Measurements from ENCODE around the gene OR3A3. TPM values are rescaled to one million over a fixed set of nuclear protein-coding genes. Genes with fewer than 3 reads are reported as not detected.

The OR3A3 gene
- total RNA-seq, 1 donor from 2014 or later, result not detected

GRCh38 chr17:3469529-3469928 lies 58.4 kb downstream of the OR3A3 start:
- no peak overlapping the region for H3K27ac ChIP-seq
- H3K4me1 ChIP-seq, result peaks cover 7% of the 10 kb centered on the region
- no peak for DNase-seq
- H3K4me3 ChIP-seq, result no peak overlapping the region
- no peak for TF ChIP-seq CTCF (IDR thresholded peaks at IDR 0.05)
- no peaks in the 10 kb centered on the region for H3K9me3 ChIP-seq
- H3K27me3 ChIP-seq, result no peaks in the 10 kb centered on the region
- intact Hi-C loops (cut with DNase I), result no loop called here
- no peaks in the 10 kb centered on the region for H3K36me3 ChIP-seq
- no peak for ATAC-seq

GRCh38 chr17:3471599-3471998 lies 60.4 kb downstream of the OR3A3 start, which contains the start of gene SPATA22:
Gene SPATA22, minus strand, starts transcription at chr17:3471819. Its CDS starts 2,494 bp downstream, at chr17:3469325.
- H3K4me1 ChIP-seq, result peaks cover 12% of the 10 kb centered on the region
- intact Hi-C loops (cut with DNase I), result no loop called here
- DNase-seq (no peak), ATAC-seq (no peak)
- TF ChIP-seq CTCF (IDR thresholded peaks at IDR 0.05), result no peak
- H3K36me3 ChIP-seq, result no peaks in the 10 kb centered on the region
- no peak within 1 kb of the TSS for H3K27ac ChIP-seq
- no peak within 1 kb of the TSS for H3K4me3 ChIP-seq
- H3K27me3 ChIP-seq, result no peaks in the 10 kb centered on the region
- no peaks in the 10 kb centered on the region for H3K9me3 ChIP-seq

GRCh38 chr17:3472137-3472536 lies 61.0 kb downstream of the OR3A3 start:
- DNase-seq (no peak), ATAC-seq (no peak)
- no peaks in the 10 kb centered on the region for H3K36me3 ChIP-seq
- peaks cover 12% of the 10 kb centered on the region for H3K4me1 ChIP-seq
- intact Hi-C loops (cut with DNase I), result no loop called here
- no peaks in the 10 kb centered on the region for H3K9me3 ChIP-seq
- H3K4me3 ChIP-seq, result no peak overlapping the region
- H3K27ac ChIP-seq, result no peak overlapping the region
- H3K27me3 ChIP-seq, result no peaks in the 10 kb centered on the region
- TF ChIP-seq CTCF (IDR thresholded peaks at IDR 0.05), result no peak

Other genes starting within 250 kb of the OR3A3 start
- gene OR1A2, start 213.9 kb upstream of the OR3A3 start, total RNA-seq, result not detected
- gene OR1A1, start 203.7 kb upstream of the OR3A3 start, total RNA-seq, result not detected
- not detected for gene OR3A1, start 113.0 kb upstream of the OR3A3 start, total RNA-seq
- not detected for gene OR3A2, start 25.1 kb upstream of the OR3A3 start, total RNA-seq
- gene OR1E1, start 13.0 kb upstream of the OR3A3 start, total RNA-seq, result not detected
- not detected for gene OR1E2, start 22.5 kb downstream of the OR3A3 start, total RNA-seq
- 0.75 TPM for gene SPATA22, start 60.4 kb downstream of the OR3A3 start, total RNA-seq
- 8.2 TPM for gene ASPA, start 64.6 kb downstream of the OR3A3 start, total RNA-seq
- gene TRPV3, start 146.4 kb downstream of the OR3A3 start, total RNA-seq, result 0.26 TPM
- gene TRPV1, start 198.0 kb downstream of the OR3A3 start, total RNA-seq, result 2.9 TPM
- 10.4 TPM for gene SHPK, start 224.9 kb downstream of the OR3A3 start, total RNA-seq
- gene CTNS, start 225.4 kb downstream of the OR3A3 start, total RNA-seq, result 23.3 TPM

Data from upper lobe of right lung (tissue), 1 donor.